PC-9 (cell line): ENCODE measurements around the gene MXD4.

ENCODE experiments used
- EZH2 ChIP-seq: fragments of 200-600 bp; sonication (generic); IDR thresholded peaks from 2 replicates; pipeline ENCODE4 v1.8.0; 2017; ENCODE audit warnings: antibody characterized with exemption, low read depth
- TF ChIP-seq, protein P1 (sequence below): fragments of 200-600 bp; sonication (generic); conservative IDR thresholded peaks from 2 replicates; pipeline ENCODE4 v1.6.1; 2017; ENCODE audit warnings: mixed run types, antibody characterized with exemption, mild to moderate bottlenecking, moderate library complexity

DNA sequence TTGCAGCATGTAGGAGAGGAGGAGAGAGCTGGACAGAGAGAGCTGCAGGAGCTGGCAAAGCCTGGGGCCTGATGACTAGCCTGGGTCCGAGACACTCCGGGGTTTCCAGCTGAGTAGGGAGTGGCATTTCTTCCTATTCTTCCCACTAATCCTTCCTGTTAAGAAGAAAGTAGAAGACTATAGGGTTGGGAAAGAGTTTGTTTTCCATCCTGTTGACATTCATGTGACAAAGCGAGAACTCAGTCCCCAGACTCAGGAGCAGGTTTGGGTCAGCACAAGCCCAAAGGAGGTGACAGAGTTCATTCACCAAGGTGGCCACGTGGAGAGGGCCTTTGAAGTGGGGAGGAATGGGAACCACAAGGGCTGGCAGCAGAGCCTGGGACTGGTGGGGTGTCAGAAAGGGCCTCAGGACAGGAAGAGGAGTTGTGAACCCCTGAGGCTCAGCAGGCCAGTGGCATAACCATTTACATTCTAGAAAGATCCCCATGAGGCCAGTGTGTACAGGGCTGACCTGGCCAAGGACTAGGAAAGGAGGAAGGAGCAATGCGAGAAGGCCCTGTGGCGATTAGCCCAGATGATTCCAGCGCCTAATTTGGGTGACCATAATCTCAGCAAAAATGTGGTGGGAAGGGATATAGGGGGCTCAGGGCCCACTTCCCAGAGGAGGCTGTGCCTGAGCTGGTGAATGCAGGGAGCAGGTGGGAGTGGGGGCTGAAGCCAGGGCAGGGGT is 16.7 kb downstream of the MXD4 start:
- no peak for TF ChIP-seq EZH2
- TF ChIP-seq, protein P1, sequence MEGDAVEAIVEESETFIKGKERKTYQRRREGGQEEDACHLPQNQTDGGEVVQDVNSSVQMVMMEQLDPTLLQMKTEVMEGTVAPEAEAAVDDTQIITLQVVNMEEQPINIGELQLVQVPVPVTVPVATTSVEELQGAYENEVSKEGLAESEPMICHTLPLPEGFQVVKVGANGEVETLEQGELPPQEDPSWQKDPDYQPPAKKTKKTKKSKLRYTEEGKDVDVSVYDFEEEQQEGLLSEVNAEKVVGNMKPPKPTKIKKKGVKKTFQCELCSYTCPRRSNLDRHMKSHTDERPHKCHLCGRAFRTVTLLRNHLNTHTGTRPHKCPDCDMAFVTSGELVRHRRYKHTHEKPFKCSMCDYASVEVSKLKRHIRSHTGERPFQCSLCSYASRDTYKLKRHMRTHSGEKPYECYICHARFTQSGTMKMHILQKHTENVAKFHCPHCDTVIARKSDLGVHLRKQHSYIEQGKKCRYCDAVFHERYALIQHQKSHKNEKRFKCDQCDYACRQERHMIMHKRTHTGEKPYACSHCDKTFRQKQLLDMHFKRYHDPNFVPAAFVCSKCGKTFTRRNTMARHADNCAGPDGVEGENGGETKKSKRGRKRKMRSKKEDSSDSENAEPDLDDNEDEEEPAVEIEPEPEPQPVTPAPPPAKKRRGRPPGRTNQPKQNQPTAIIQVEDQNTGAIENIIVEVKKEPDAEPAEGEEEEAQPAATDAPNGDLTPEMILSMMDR: no peak
